Measurements from ENCODE around the gene A1BG. TPM values are rescaled to one million over a fixed set of nuclear protein-coding genes. Genes with fewer than 3 reads are reported as not detected.

Gene A1BG
- polyA plus RNA-seq, 2 of the 4 experiments (the other 2 are of a cell fraction) = 2.5 to 9.5 TPM

- TF ChIP-seq MAX (IDR thresholded peaks at IDR 0.05) (no peak), HOXB13 (CRISPR knock-in tag; IDR thresholded peaks at IDR 0.05; ENCODE audit: low read depth) (no peak), MYC (IDR thresholded peaks at IDR 0.05; ENCODE audit: borderline replicate concordance, low read length) (no peak), GATA3 (IDR thresholded peaks at IDR 0.05; ENCODE audit: borderline replicate concordance) (no peak), SMC3 (IDR thresholded peaks at IDR 0.05) (no peak), FOSL2 (IDR thresholded peaks at IDR 0.05) (no peak), FOSL2 (CRISPR knock-in tag; IDR thresholded peaks at IDR 0.05) (no peak), EHMT2 (IDR thresholded peaks at IDR 0.05; ENCODE audit: low read depth) (no peak), BHLHE40 (IDR thresholded peaks at IDR 0.05; ENCODE audit: low read depth, low read length) (no peak)
Observed at GRCh38 chr19:58398545-58398944, 45.3 kb upstream of the A1BG start (continued).

- FAIRE-seq = no peak
Observed at GRCh38 chr19:58398087-58398486, 44.8 kb upstream of the A1BG start.

GRCh38 chr19:58397533-58398037, 44.3 kb upstream of the A1BG start:
- CTCF ChIA-PET = interaction anchor here (0.9 kb wide), 1 partner anchor 122 kb away, joined by 3 read pairs; the partner anchor contains the start of gene ZBTB45
- no peak for DNase-seq (ENCODE audit: low read depth in 1 of 2, low spot score in 1 of 2)
- WGBS (ENCODE audit: missing lambda C conversion rate) = 77% methylated on average over 6 of the region's 7 CpGs
- TF ChIP-seq HOXA7 (CRISPR knock-in tag; IDR thresholded peaks at IDR 0.05) = no peak
- TF ChIP-seq ZSCAN20 (CRISPR knock-in tag; IDR thresholded peaks at IDR 0.05) = no peak
- TF ChIP-seq HES2 (IDR thresholded peaks at IDR 0.05) = no peak
- TF ChIP-seq NFE2L2 (conservative IDR thresholded peaks at IDR 0.05; ENCODE audit: low read length) = no peak
- TF ChIP-seq KDM5A (IDR thresholded peaks at IDR 0.05) = no peak
- TF ChIP-seq CHD4 (IDR thresholded peaks at IDR 0.05; ENCODE audit: borderline replicate concordance) = no peak
- TF ChIP-seq HDAC2 (IDR thresholded peaks at IDR 0.05) = no peak
- no peak for TF ChIP-seq RNF2 (IDR thresholded peaks at IDR 0.05; ENCODE audit: borderline replicate concordance, low read depth)
- TF ChIP-seq RARB (CRISPR knock-in tag; IDR thresholded peaks at IDR 0.05) = no peak
- TF ChIP-seq HOXB13 (CRISPR knock-in tag; IDR thresholded peaks at IDR 0.05; ENCODE audit: low read depth) = no peak
- no peak for TF ChIP-seq BCL3 (IDR thresholded peaks at IDR 0.05)
- no peak for TF ChIP-seq CBX8 (IDR thresholded peaks at IDR 0.05)
- TF ChIP-seq HOXB5 (CRISPR knock-in tag; IDR thresholded peaks at IDR 0.05) = no peak
- TF ChIP-seq USF2 (IDR thresholded peaks at IDR 0.05) = no peak
- no peak for TF ChIP-seq SMC3 (IDR thresholded peaks at IDR 0.05)
- TF ChIP-seq ZFP36 (IDR thresholded peaks at IDR 0.05; ENCODE audit: borderline replicate concordance, partially characterized antibody) = no peak
- TF ChIP-seq TFCP2L1 (CRISPR knock-in tag; IDR thresholded peaks at IDR 0.05) = no peak
- no peak for TF ChIP-seq ESRRA (IDR thresholded peaks at IDR 0.05; ENCODE audit: borderline replicate concordance, low read length)
- TF ChIP-seq POLR2AphosphoS2 (conservative IDR thresholded peaks at IDR 0.05; ENCODE audit: low read length) = no peak
- TF ChIP-seq JUNB (IDR thresholded peaks at IDR 0.05) = no peak
- no peak for FAIRE-seq
- Histone ChIP-seq H3K4me2 (no peak overlapping the region), H3K9me3 (no peaks in the 10 kb centered on the region), H3K4me1 (peaks cover 32% of the 10 kb centered on the region), H3K4me3 (no peak overlapping the region), H3K27ac (no peak overlapping the region)
- no peak for ATAC-seq
- POLR2A ChIA-PET = no interaction called here

More at GRCh38 chr19:58398087-58398486, 44.8 kb upstream of the A1BG start:
- no peak for DNase-seq (ENCODE audit: low read depth in 1 of 2, low spot score in 1 of 2)
- 65% methylated on average over 4 of the region's 4 CpGs for WGBS (ENCODE audit: missing lambda C conversion rate)
- H3K4me2 ChIP-seq = no peak overlapping the region
- no peaks in the 10 kb centered on the region for H3K9me3 ChIP-seq
- peaks cover 32% of the 10 kb centered on the region for H3K4me1 ChIP-seq
- no peak overlapping the region for H3K27ac ChIP-seq
- ChIA-PET POLR2A (no interaction called here), CTCF (interaction anchor here (0.9 to 1.0 kb wide), 2 partner anchors 9 to 122 kb away, joined by 3 read pairs; partner anchors contain the start of gene ZBTB45)
- no peak for ATAC-seq
- no peak overlapping the region for H3K4me3 ChIP-seq
- peak; percentile 64 for TF ChIP-seq ZFP36 (IDR thresholded peaks at IDR 0.05; ENCODE audit: borderline replicate concordance, partially characterized antibody)
- TF ChIP-seq MAZ (IDR thresholded peaks at IDR 0.05; ENCODE audit: borderline replicate concordance, low read depth, low read length) = no peak
- TF ChIP-seq HDAC2 (IDR thresholded peaks at IDR 0.05) = no peak
- TF ChIP-seq HOXB13 (CRISPR knock-in tag; IDR thresholded peaks at IDR 0.05; ENCODE audit: low read depth) = no peak
- TF ChIP-seq RAD21 (conservative IDR thresholded peaks at IDR 0.05 in 1 of 2, IDR thresholded peaks at IDR 0.05 in 1 of 2) = no peak
- TF ChIP-seq ATOH8 (CRISPR knock-in tag; IDR thresholded peaks at IDR 0.05; ENCODE audit: low read depth) = no peak
